GM12878 (cell line): ENCODE data around the gene CSF3. TPM values are rescaled to one million over a fixed set of nuclear protein-coding genes. Genes with fewer than 3 reads are reported as not detected.

Experiments used
- ATAC-seq: fragments of 200-7000 bp; cut with Tn5 transposase; 3 replicates; pipeline ENCODE4 v1.9.1; 2020; ENCODE audit warnings: mild to moderate bottlenecking, moderate library complexity
- BruUV-seq: library from RNA; stranded (reverse); fragments of 400-500 nt; replicated peaks from 2 replicates; lab custom pipeline; 2021; lab: Mats Ljungman, UMichigan
- CTCF ChIA-PET: fragments of 300-600 bp; sonication (Branson Sonifier 250); formaldehyde crosslinking; extraction: SDS; loops from one replicate; lab custom pipeline; 2021; ENCODE audit warnings: inconsistent platforms; lab: Yijun Ruan, JAX
- POLR2A ChIA-PET: fragments of 350-600 bp; formaldehyde crosslinking; extraction: SDS; loops from one replicate; lab custom pipeline; 2021; ENCODE audit warnings: inconsistent platforms; lab: Charles Lee
- RAD21 ChIA-PET: fragments of 300-600 bp; sonication (Branson Sonifier 250); formaldehyde crosslinking; loops from one replicate; lab custom pipeline; 2023; ENCODE audit warnings: antibody characterized with exemption; ENCODE audit not compliant: unreplicated experiment; lab: Charles Lee
- SMC1A ChIA-PET: fragments of 300-600 bp; sonication (Branson Sonifier 250); formaldehyde crosslinking; loops from one replicate; lab custom pipeline; 2023; ENCODE audit not compliant: unreplicated experiment, uncharacterized antibody; lab: Charles Lee
- DNase-seq: peaks from one replicate; pipeline ENCODE4 v3.0.0-alpha.2; 2011; ENCODE audit warnings: low read depth, low spot score
- FAIRE-seq: peaks from 3 replicates; lab custom pipeline; 2011; peaks lifted over from hg19 to GRCh38; lab: Jason Lieb, UNC
- H2AFZ ChIP-seq: 2 replicates; pipeline ENCODE4 v1.6.0; 2011; ENCODE audit warnings: low read depth, low read length, control low read depth; ENCODE audit not compliant: control insufficient read depth
- H3K27ac ChIP-seq: 2 replicates; pipeline ENCODE4 v1.5.1; 2011; ENCODE audit warnings: control low read depth; ENCODE audit not compliant: control insufficient read depth, insufficient read depth
- H3K27me3 ChIP-seq, 2 experiments: replicated peaks in 1 of 2; 2 replicates each; pipeline versions ENCODE4 v1.6.0 to v1.6.1; 2011; ENCODE audit warnings: low read length in 1 of 2; ENCODE audit not compliant: control insufficient read depth in 2 of 2, insufficient read depth in 2 of 2
- H3K36me3 ChIP-seq, 2 experiments: 2 replicates each; pipeline ENCODE4 v1.5.1; 2011; ENCODE audit warnings: low read length in 1 of 2; ENCODE audit not compliant: control insufficient read depth in 2 of 2, insufficient read depth in 2 of 2
- H3K4me1 ChIP-seq: 2 replicates; pipeline ENCODE4 v1.6.1; 2011; ENCODE audit warnings: mild to moderate bottlenecking, low read length, moderate library complexity, mixed read lengths; ENCODE audit not compliant: control insufficient read depth, insufficient read depth
- H3K4me2 ChIP-seq: 2 replicates; pipeline ENCODE4 v1.6.0; 2011; ENCODE audit warnings: control low read depth; ENCODE audit not compliant: control insufficient read depth, insufficient read depth
- H3K4me3 ChIP-seq: fragments of 200-600 bp; sonication (generic); 2 replicates; pipeline ENCODE4 v1.5.1; 2016
- H3K79me2 ChIP-seq: 2 replicates; pipeline ENCODE4 v1.6.0; 2011; ENCODE audit warnings: low read length; ENCODE audit not compliant: control insufficient read depth, insufficient read depth
- H3K9ac ChIP-seq: 2 replicates; pipeline ENCODE4 v1.8.0; 2011; ENCODE audit warnings: low read length, control low read depth, mixed read lengths; ENCODE audit not compliant: control insufficient read depth, insufficient read depth
- H3K9me3 ChIP-seq: replicated peaks from 3 replicates; pipeline ENCODE4 v1.5.1; 2011; ENCODE audit warnings: mild to moderate bottlenecking, low read length; ENCODE audit not compliant: control insufficient read depth, insufficient read depth
- H4K20me1 ChIP-seq: 2 replicates; pipeline ENCODE4 v1.6.0; 2011; ENCODE audit not compliant: control insufficient read depth, insufficient read depth
- ATF2 ChIP-seq: IDR thresholded peaks from 2 replicates; pipeline ENCODE4 v1.6.1; 2012; ENCODE audit warnings: low read length, inconsistent platforms
- BRCA1 ChIP-seq: IDR thresholded peaks from 2 replicates; pipeline ENCODE4 v1.6.1; 2011; ENCODE audit warnings: low read depth, low read length, improper control_type of control experiment
- CTCF ChIP-seq, 3 experiments: IDR thresholded peaks in 2 of 3; conservative IDR thresholded peaks in 1 of 3; 2 replicates each; pipeline ENCODE4 v1.5.1; 2011; ENCODE audit warnings: low read depth in 3 of 3, low read length in 3 of 3, mild to moderate bottlenecking in 3 of 3, control low read depth in 2 of 3, moderate library complexity in 2 of 3, inconsistent platforms in 1 of 3, mixed read lengths in 1 of 3; ENCODE audit not compliant: control insufficient read depth in 2 of 3, insufficient read depth in 1 of 3; ENCODE audit errors: extremely low read depth in 1 of 3
- DPF2 ChIP-seq: fragments of 450-650 bp; IDR thresholded peaks from 2 replicates; pipeline ENCODE4 v1.6.1; 2017; ENCODE audit warnings: mild to moderate bottlenecking
- EGR1 ChIP-seq, 2 experiments: IDR thresholded peaks; 1 replicate in 1 of 2; 2 replicates in 1 of 2; pipeline ENCODE4 v1.6.1; 2011 to 2012; ENCODE audit warnings: low read depth in 2 of 2, low read length in 2 of 2, borderline replicate concordance in 1 of 2, mild to moderate bottlenecking in 1 of 2, moderate library complexity in 1 of 2
- ESRRA ChIP-seq: IDR thresholded peaks from 2 replicates; pipeline ENCODE4 v1.6.1; 2012; ENCODE audit warnings: mild to moderate bottlenecking, low read length, improper control_type of control experiment
- FOS ChIP-seq: IDR thresholded peaks from 3 replicates; pipeline ENCODE4 v1.6.1; 2011; ENCODE audit warnings: borderline replicate concordance; ENCODE audit not compliant: insufficient read length; ENCODE audit errors: extremely low read depth
- IKZF1 ChIP-seq: fragments of 450-650 bp; conservative IDR thresholded peaks from 2 replicates; pipeline ENCODE4 v1.6.1; 2017; ENCODE audit warnings: antibody characterized with exemption, mild to moderate bottlenecking
- KDM1A ChIP-seq: fragments of 200-600 bp; sonication (generic); IDR thresholded peaks from 2 replicates; pipeline ENCODE4 v1.6.1; 2016; ENCODE audit warnings: borderline replicate concordance
- LARP7 ChIP-seq: fragments of 450-650 bp; IDR thresholded peaks from 2 replicates; pipeline ENCODE4 v1.6.1; 2017; ENCODE audit warnings: mild to moderate bottlenecking
- MTA3 ChIP-seq: IDR thresholded peaks from 2 replicates; pipeline ENCODE4 v1.6.1; 2012; ENCODE audit warnings: low read length, inconsistent platforms, borderline replicate concordance
- MYC ChIP-seq: IDR thresholded peaks from 2 replicates; pipeline ENCODE4 v1.6.1; 2011; ENCODE audit warnings: mild to moderate bottlenecking, low read length, moderate library complexity, inconsistent platforms; ENCODE audit not compliant: insufficient read depth, insufficient replicate concordance, insufficient read length, severe bottlenecking
- NBN ChIP-seq: fragments of 450-650 bp; IDR thresholded peaks from 2 replicates; pipeline ENCODE4 v1.6.1; 2016
- POLR2A ChIP-seq: IDR thresholded peaks from 2 replicates; pipeline ENCODE4 v1.6.1; 2011; ENCODE audit warnings: low read depth, mild to moderate bottlenecking, low read length
- RBBP5 ChIP-seq: fragments of 200-600 bp; sonication (generic); conservative IDR thresholded peaks from 2 replicates; pipeline ENCODE4 v1.6.1; 2016
- SP1 ChIP-seq: IDR thresholded peaks from one replicate; pipeline ENCODE4 v1.6.1; 2011; ENCODE audit warnings: low read depth, low read length
- YBX1 ChIP-seq: fragments of 450-650 bp; IDR thresholded peaks from 2 replicates; pipeline ENCODE4 v1.6.1; 2016; ENCODE audit warnings: antibody characterized with exemption
- ZBED1 ChIP-seq: IDR thresholded peaks from 2 replicates; pipeline ENCODE4 v1.6.1; 2016; ENCODE audit warnings: borderline replicate concordance
- ZNF207 ChIP-seq: fragments of 450-650 bp; IDR thresholded peaks from 2 replicates; pipeline ENCODE4 v1.6.1; 2014; ENCODE audit warnings: antibody characterized with exemption, mild to moderate bottlenecking, borderline replicate concordance
- ZNF274 ChIP-seq: IDR thresholded peaks from one replicate; pipeline ENCODE4 v1.8.0; 2011; ENCODE audit not compliant: insufficient read length, insufficient read depth
- WGBS: methylation state at CpG from one replicate; pipeline ENCODE4 v1.1.6; 2016; ENCODE audit warnings: low lambda C conversion rate; ENCODE audit not compliant: insufficient replicate concordance, insufficient coverage; ENCODE audit errors: missing lambda C conversion rate; 5-methylcytosine and 5-hydroxymethylcytosine counted together
- in situ Hi-C: fragments of 300-500 bp; cut with MboI; formaldehyde crosslinking; loops from 9 replicates; pipeline ENCODE4 v1.14.3; 2018; ENCODE audit warnings: mixed read lengths
- intact Hi-C: fragments of 100-400 bp; cut with micrococcal nuclease; formaldehyde crosslinking; loops from one replicate; pipeline ENCODE4 v1.14.2; 2022; ENCODE audit not compliant: unreplicated experiment
- polyA plus RNA-seq, 11 experiments: library from polyadenylated mRNA; depleted of rRNA in 4 of 11; unstranded in 6 of 11; stranded (reverse) in 5 of 11; fragments of >200 nt; fragmentation: Nextera tagmentation in 4 of 11; fragmentation: Illumina TruSeq in 1 of 11; extraction: Ambion mirVana in 4 of 11; extraction: Trizol in 1 of 11; gene quantifications; 1 replicate in 1 of 11; 2 replicates in 10 of 11; pipeline versions ENCODE4 v1.2.1 to v1.2.3, GENCODE V29; 2011 to 2016; ENCODE audit warnings: inconsistent platforms in 2 of 11, missing spikeins in 2 of 11, low read depth in 1 of 11
- total RNA-seq, 4 experiments: library from RNA; depleted of rRNA in 3 of 4; stranded (reverse); fragments of >200 nt in 3 of 4; fragmentation: Illumina TruSeq in 1 of 4; extraction: Trizol in 1 of 4; gene quantifications; 2 replicates each; pipeline versions ENCODE4 v1.2.1 to v1.2.3, GENCODE V29; 2013 to 2021

The CSF3 gene
- total and polyA plus RNA-seq, 10 of the 15 experiments (the other 5 are each of a cell fraction or from before 2014, with no cell fraction given), result 0.09 to 0.28 (median 0.12) TPM; not detected in 5

DNA sequence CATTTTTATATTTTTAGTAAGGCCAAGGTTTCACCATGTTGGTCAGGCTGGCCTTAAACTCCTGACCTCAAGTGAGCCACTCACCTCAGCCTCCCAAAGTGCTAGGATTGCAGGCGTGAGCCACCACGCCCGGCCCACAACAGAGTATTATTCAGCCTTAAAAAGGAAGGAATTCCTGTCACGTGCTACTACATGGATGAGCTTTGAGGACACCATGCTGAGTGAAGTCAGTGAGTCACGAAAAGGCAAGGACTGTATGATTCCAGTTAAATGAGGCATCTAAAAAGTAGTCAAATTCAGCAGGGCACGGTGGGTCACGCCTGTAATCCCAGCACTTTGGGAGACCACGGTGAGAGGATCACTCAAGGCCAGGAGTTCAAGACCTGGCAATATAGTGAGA, 9.7 kb downstream of the CSF3 start:
- FAIRE-seq, result no peak
- POLR2A ChIA-PET, result interaction anchor here (0.6 kb wide), 1 partner anchor 111 kb away, joined by 4 read pairs; no protein-coding TSS in a partner anchor
- CTCF ChIA-PET, result interaction anchor here (0.8 to 2.5 kb wide), 8 partner anchors 11 to 87 kb away, joined by 3 to 17 read pairs (median 5); no protein-coding TSS in a partner anchor
- in situ Hi-C loops, result loop anchor here (25.0 kb wide), 1 partner anchor 262 kb away; the partner anchor contains the start of gene CDC6
- no peak for TF ChIP-seq MYC
- TF ChIP-seq DPF2, result no peak
- TF ChIP-seq EGR1 (IDR thresholded peaks at IDR 0.05; ENCODE audit: borderline replicate concordance in 1 of 2, low read depth in 2 of 2, low read length in 2 of 2), result no peak
- no peak for TF ChIP-seq ZNF207
- no peak for TF ChIP-seq POLR2A
- no peak for TF ChIP-seq ZBED1
- TF ChIP-seq LARP7, result no peak
- no peak for TF ChIP-seq MTA3
- no peak for TF ChIP-seq KDM1A
- no peak for TF ChIP-seq ATF2
- TF ChIP-seq BRCA1, result no peak
- TF ChIP-seq ZNF274, result no peak
- no peak for TF ChIP-seq NBN
- TF ChIP-seq FOS, result no peak
- TF ChIP-seq CTCF (IDR thresholded peaks at IDR 0.05 in 2 of 3, conservative IDR thresholded peaks at IDR 0.05 in 1 of 3; ENCODE audit: control insufficient read depth in 2 of 3, extremely low read depth in 1 of 3, insufficient read depth in 1 of 3, low read depth in 3 of 3, low read length in 3 of 3), result no peak
- no peak for TF ChIP-seq IKZF1
- no peak for TF ChIP-seq SP1
- TF ChIP-seq YBX1, result no peak
- TF ChIP-seq RBBP5, result no peak
- TF ChIP-seq ESRRA, result no peak
- TF ChIP-seq, all 136 proteins: peak for 0
- no TSS peak for BruUV-seq
- RAD21 ChIA-PET, result no interaction called here
- intact Hi-C loops, result loop anchor here (5.0 kb wide), 1 partner anchor 403 kb away; no protein-coding TSS in a partner anchor
- Histone ChIP-seq H3K4me2 (no peak overlapping the region), H3K9me3 (no peaks in the 10 kb centered on the region), H3K79me2 (no peaks in the 10 kb centered on the region), H2AFZ (no peak overlapping the region), H3K36me3 (peaks cover 8 to 20% of the 10 kb centered on the region in 2 experiments; a peak in 3 of 4 replicates), H3K4me3 (no peak overlapping the region), H4K20me1 (no peaks in the 10 kb centered on the region), H3K9ac (no peak overlapping the region), H3K4me1 (no peaks in the 10 kb centered on the region), H3K27ac (no peak overlapping the region), H3K27me3 (no peaks in the 10 kb centered on the region)
- ATAC-seq (no peak), DNase-seq (no peak)
- 98% methylated on average over 8 of the region's 8 CpGs for WGBS
- SMC1A ChIA-PET, result no interaction called here
